Mesendoderm (in vitro differentiated cells): ENCODE results near the gene ZNF227.

Experiments
- DNase-seq: peaks from one replicate; pipeline ENCODE4 v3.0.0; 2013
- H2AK5ac ChIP-seq: 2 replicates; pipeline ENCODE4 v1.6.1; 2013; ENCODE audit warnings: low read length, inconsistent platforms
- H2BK120ac ChIP-seq: 2 replicates; pipeline ENCODE4 v1.6.1; 2013; ENCODE audit warnings: low read depth, mild to moderate bottlenecking, low read length, moderate library complexity, mixed read lengths
- H2BK15ac ChIP-seq: replicated peaks from 2 replicates; pipeline ENCODE4 v1.6.1; 2013; ENCODE audit warnings: low read depth, mild to moderate bottlenecking, moderate library complexity
- H2BK5ac ChIP-seq: 2 replicates; pipeline ENCODE4 v1.6.1; 2013; ENCODE audit warnings: low read length, inconsistent platforms
- H3K18ac ChIP-seq: 2 replicates; pipeline ENCODE4 v1.6.1; 2013; ENCODE audit warnings: mild to moderate bottlenecking, low read length, mixed read lengths
- H3K23ac ChIP-seq: one replicate; pipeline ENCODE4 v1.6.1; 2013; ENCODE audit warnings: low read length
- H3K27ac ChIP-seq: 2 replicates; pipeline ENCODE4 v1.5.1; 2013; ENCODE audit warnings: low read depth, mild to moderate bottlenecking, inconsistent platforms, low read length, moderate library complexity
- H3K27me3 ChIP-seq: 2 replicates; pipeline ENCODE4 v1.6.1; 2013; ENCODE audit warnings: low read length, control low read depth, mild to moderate bottlenecking, inconsistent platforms; ENCODE audit not compliant: insufficient read depth, poor library complexity
- H3K36me3 ChIP-seq: 2 replicates; pipeline ENCODE4 v1.6.1; 2013; ENCODE audit warnings: low read length, inconsistent platforms; ENCODE audit not compliant: control insufficient read depth, insufficient read depth
- H3K4ac ChIP-seq: one replicate; pipeline ENCODE4 v1.6.1; 2013; ENCODE audit warnings: low read depth, mild to moderate bottlenecking, low read length, moderate library complexity
- H3K4me1 ChIP-seq: 2 replicates; pipeline ENCODE4 v1.6.1; 2013; ENCODE audit warnings: low read depth, low read length, inconsistent platforms; ENCODE audit not compliant: control insufficient read depth
- H3K4me2 ChIP-seq: 2 replicates; pipeline ENCODE4 v1.6.1; 2013; ENCODE audit warnings: low read length
- H3K4me3 ChIP-seq: 2 replicates; pipeline ENCODE4 v1.5.1; 2013; ENCODE audit warnings: mild to moderate bottlenecking, low read length
- H3K56ac ChIP-seq: one replicate; pipeline ENCODE4 v1.6.1; 2013; ENCODE audit warnings: low read length
- H3K79me1 ChIP-seq: 2 replicates; pipeline ENCODE4 v1.6.1; 2013; ENCODE audit warnings: low read length, inconsistent platforms
- H3K79me2 ChIP-seq: 2 replicates; pipeline ENCODE4 v1.6.1; 2013; ENCODE audit warnings: mild to moderate bottlenecking, low read length; ENCODE audit not compliant: control insufficient read depth, insufficient read depth
- H3K9ac ChIP-seq: 2 replicates; pipeline ENCODE4 v1.6.1; 2013; ENCODE audit warnings: low read length, inconsistent platforms
- H4K5ac ChIP-seq: one replicate; pipeline ENCODE4 v1.6.1; 2013; ENCODE audit warnings: low read length
- H4K8ac ChIP-seq: one replicate; pipeline ENCODE4 v1.6.1; 2013; ENCODE audit warnings: low read depth, mild to moderate bottlenecking, control low read depth, low read length, moderate library complexity
- WGBS: extraction: QIAGEN DNeasy Blood & Tissue Kit; methylation state at CpG from one replicate; pipeline ENCODE4 v1.1.7; 2013; ENCODE audit warnings: low lambda C conversion rate, missing lambda C conversion rate; ENCODE audit not compliant: insufficient coverage; ENCODE audit errors: extremely low coverage; 5-methylcytosine and 5-hydroxymethylcytosine counted together

The ZNF227 gene

DNA sequence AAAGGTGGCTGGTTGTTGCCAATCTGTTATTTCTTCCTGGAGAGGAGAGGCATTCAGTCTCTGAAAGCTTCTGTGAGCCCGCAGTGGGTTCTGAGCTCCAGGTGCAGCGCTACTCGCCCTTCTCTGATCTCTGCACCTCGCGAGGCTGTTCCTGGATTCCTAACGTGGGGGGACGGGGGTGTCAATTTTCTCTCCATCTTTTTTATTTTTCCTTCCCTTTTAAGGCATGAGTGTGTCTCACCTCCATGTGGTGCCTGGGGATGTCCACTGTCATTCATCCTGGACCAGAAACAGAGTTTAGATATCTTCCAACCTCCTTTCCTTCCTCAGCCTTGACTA lies 48.0 kb downstream of the ZNF227 start:
- Histone ChIP-seq H4K5ac (no peak overlapping the region), H3K23ac (no peak overlapping the region), H3K4me3 (no peak overlapping the region), H4K8ac (no peak overlapping the region), H2BK15ac (no peak overlapping the region), H2BK120ac (no peak overlapping the region), H3K18ac (no peak overlapping the region), H3K56ac (peak overlapping the region; percentile 78), H2BK5ac (no peak overlapping the region), H3K9ac (peak overlapping the region; percentile 62), H3K4ac (no peak overlapping the region), H3K27ac (no peak overlapping the region), H3K79me1 (no peaks in the 10 kb centered on the region), H3K36me3 (no peaks in the 10 kb centered on the region), H3K4me1 (no peaks in the 10 kb centered on the region), H3K27me3 (no peaks in the 10 kb centered on the region), H3K79me2 (no peaks in the 10 kb centered on the region), H2AK5ac (no peak overlapping the region), H3K4me2 (peak overlapping the region; percentile 84)
- no CpG with 5 or more reads among the region's 7 CpGs for WGBS
- DNase-seq: peak; percentile 19

DNA sequence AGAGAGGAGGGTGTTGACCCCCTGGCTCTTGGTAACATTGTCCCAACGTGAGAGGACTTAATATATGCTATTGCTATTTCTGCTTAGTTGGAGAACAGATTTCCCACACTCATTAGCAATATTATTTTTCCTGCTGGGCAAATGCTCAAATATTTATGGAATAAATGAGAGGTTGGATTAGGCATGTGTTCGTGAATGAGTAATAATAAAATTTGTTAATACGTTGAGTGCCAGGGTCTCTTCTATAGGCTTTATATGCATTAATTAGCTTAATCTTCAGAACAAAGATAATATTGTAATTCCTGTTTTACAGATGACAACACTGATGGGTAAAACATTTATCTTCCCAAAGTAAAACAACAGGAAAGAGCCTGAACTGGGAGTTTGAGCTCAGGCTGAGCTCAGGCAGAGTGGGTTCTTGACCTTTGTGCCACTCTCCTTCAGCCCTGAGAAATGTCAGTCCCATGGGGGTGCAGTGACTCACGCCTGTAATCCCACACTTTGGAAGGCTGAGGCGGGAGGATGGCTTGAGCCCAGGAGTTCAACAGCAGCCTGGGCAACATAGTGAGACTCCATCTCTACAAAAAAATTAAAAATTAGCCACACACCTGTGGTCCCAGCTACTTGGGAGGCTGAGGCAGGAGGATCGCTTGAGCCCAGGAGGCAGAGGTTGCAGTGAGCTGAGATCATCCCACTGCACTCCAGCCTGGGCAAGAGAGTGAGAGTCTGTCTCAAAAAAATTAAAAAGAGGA lies 48.5 kb downstream of the ZNF227 start:
- no peak overlapping the region for H3K18ac ChIP-seq
- H3K56ac ChIP-seq: no peak overlapping the region
- H2BK15ac ChIP-seq: no peak overlapping the region
- H3K4ac ChIP-seq: no peak overlapping the region
- DNase-seq: no peak
- H2AK5ac ChIP-seq: no peak overlapping the region
- H2BK120ac ChIP-seq: no peak overlapping the region
- H3K4me1 ChIP-seq: no peaks in the 10 kb centered on the region
- no peak overlapping the region for H3K23ac ChIP-seq
- H3K27me3 ChIP-seq: no peaks in the 10 kb centered on the region
- no peak overlapping the region for H3K27ac ChIP-seq
- H3K36me3 ChIP-seq: no peaks in the 10 kb centered on the region
- H4K8ac ChIP-seq: no peak overlapping the region
- no peak overlapping the region for H3K9ac ChIP-seq
- no peaks in the 10 kb centered on the region for H3K79me1 ChIP-seq
- no peak overlapping the region for H2BK5ac ChIP-seq
- H3K4me2 ChIP-seq: peak overlapping the region; percentile 84
- 100% methylated on average over 2 of the region's 6 CpGs for WGBS
- no peaks in the 10 kb centered on the region for H3K79me2 ChIP-seq
- H3K4me3 ChIP-seq: no peak overlapping the region
- no peak overlapping the region for H4K5ac ChIP-seq

DNA sequence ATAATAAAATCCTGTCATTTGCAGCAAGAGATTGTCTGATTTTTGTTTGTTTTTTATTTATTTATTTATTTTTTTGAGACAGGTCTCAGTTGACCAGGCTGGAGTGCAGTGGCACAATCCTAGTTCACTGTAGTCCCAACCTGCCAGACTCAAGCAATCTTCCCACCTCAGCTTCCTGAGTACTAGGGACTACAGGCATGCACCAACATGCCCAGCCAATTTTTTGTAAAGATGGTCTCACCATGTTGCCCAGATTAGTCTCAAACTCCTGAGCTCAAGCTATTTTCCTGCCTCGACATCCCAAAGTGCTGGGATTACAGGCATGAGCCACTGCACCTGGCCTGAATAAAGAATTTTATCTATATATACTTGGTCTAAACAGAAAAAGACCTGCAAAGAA lies 65.0 kb downstream of the ZNF227 start:
- no peaks in the 10 kb centered on the region for H3K27me3 ChIP-seq
- no peaks in the 10 kb centered on the region for H3K79me1 ChIP-seq
- H3K18ac ChIP-seq: no peak overlapping the region
- no peak overlapping the region for H2BK120ac ChIP-seq
- no peak overlapping the region for H3K4me3 ChIP-seq
- H4K5ac ChIP-seq: no peak overlapping the region
- H3K36me3 ChIP-seq: no peaks in the 10 kb centered on the region
- no peak overlapping the region for H3K9ac ChIP-seq
- no peaks in the 10 kb centered on the region for H3K79me2 ChIP-seq
- no CpG with 5 or more reads among the region's 1 CpG for WGBS
- no peak overlapping the region for H3K23ac ChIP-seq
- H3K27ac ChIP-seq: no peak overlapping the region
- no peak overlapping the region for H4K8ac ChIP-seq
- H2BK5ac ChIP-seq: no peak overlapping the region
- no peak overlapping the region for H3K4ac ChIP-seq
- H3K56ac ChIP-seq: no peak overlapping the region
- H2AK5ac ChIP-seq: no peak overlapping the region
- H3K4me1 ChIP-seq: no peaks in the 10 kb centered on the region
- H3K4me2 ChIP-seq: no peak overlapping the region
- no peak for DNase-seq
- H2BK15ac ChIP-seq: no peak overlapping the region

DNA sequence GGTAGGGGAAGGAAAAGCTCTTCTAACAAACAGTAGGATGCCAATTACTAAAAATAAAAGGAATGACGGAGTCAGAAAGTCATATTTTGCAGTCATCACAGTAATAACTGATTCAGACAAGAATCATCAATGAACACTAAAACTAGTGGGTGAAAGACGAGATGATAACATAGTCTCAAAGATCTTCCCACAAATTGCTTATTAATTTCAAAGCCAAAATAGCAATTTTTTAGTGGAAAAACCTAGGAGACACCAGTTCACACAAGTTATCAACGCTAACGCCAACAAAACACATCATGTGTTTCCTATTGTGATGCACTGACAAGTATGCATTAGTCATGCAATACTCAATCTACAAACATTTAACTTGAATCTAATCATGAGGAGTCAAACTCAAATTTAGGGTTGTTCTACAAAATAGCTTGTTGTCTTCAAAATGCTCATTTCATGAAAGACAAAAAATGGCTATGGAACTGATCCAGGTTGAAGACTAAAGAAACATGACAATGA lies 65.9 kb downstream of the ZNF227 start:
- Histone ChIP-seq H3K36me3 (no peaks in the 10 kb centered on the region), H4K8ac (no peak overlapping the region), H3K27me3 (no peaks in the 10 kb centered on the region), H3K79me2 (no peaks in the 10 kb centered on the region), H2BK5ac (no peak overlapping the region), H2BK15ac (no peak overlapping the region), H3K23ac (no peak overlapping the region), H3K56ac (no peak overlapping the region), H2AK5ac (no peak overlapping the region), H3K18ac (no peak overlapping the region), H3K27ac (no peak overlapping the region), H3K79me1 (no peaks in the 10 kb centered on the region), H4K5ac (no peak overlapping the region), H3K4me2 (no peak overlapping the region), H2BK120ac (no peak overlapping the region), H3K9ac (no peak overlapping the region), H3K4me1 (no peaks in the 10 kb centered on the region), H3K4ac (no peak overlapping the region), H3K4me3 (no peak overlapping the region)
- WGBS: no CpG with 5 or more reads among the region's 4 CpGs
- DNase-seq: no peak

DNA sequence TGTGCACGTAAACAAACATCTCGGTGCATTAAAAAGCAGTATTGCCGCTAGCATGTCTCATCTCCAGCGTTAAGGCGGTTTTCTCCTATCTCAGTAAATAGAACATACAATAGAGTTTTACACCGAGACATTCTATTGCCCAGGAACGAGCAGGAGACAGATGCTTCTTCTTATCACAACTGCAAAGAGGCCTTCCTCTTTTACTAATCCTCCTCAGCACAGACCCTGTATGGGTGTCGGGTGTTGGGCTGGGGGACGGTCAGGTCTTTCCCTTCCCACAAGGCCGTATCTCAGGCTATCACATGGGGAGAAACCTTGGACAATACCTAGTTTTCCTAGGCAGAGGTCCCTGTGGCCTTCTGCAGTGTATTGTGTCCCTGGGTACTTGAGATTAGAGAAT lies 68.6 kb downstream of the ZNF227 start:
- H3K27me3 ChIP-seq: no peaks in the 10 kb centered on the region
- no peaks in the 10 kb centered on the region for H3K36me3 ChIP-seq
- H3K56ac ChIP-seq: no peak overlapping the region
- no peaks in the 10 kb centered on the region for H3K4me1 ChIP-seq
- H3K4me2 ChIP-seq: no peak overlapping the region
- no CpG with 5 or more reads among the region's 10 CpGs for WGBS
- no peak overlapping the region for H3K23ac ChIP-seq
- H2AK5ac ChIP-seq: no peak overlapping the region
- H3K4ac ChIP-seq: no peak overlapping the region
- H4K8ac ChIP-seq: no peak overlapping the region
- no peak for DNase-seq
- no peak overlapping the region for H3K18ac ChIP-seq
- no peak overlapping the region for H4K5ac ChIP-seq
- no peak overlapping the region for H3K9ac ChIP-seq
- no peak overlapping the region for H3K4me3 ChIP-seq
- H2BK5ac ChIP-seq: no peak overlapping the region
- H2BK15ac ChIP-seq: no peak overlapping the region
- H3K79me2 ChIP-seq: no peaks in the 10 kb centered on the region
- no peaks in the 10 kb centered on the region for H3K79me1 ChIP-seq
- H2BK120ac ChIP-seq: no peak overlapping the region
- H3K27ac ChIP-seq: no peak overlapping the region

DNA sequence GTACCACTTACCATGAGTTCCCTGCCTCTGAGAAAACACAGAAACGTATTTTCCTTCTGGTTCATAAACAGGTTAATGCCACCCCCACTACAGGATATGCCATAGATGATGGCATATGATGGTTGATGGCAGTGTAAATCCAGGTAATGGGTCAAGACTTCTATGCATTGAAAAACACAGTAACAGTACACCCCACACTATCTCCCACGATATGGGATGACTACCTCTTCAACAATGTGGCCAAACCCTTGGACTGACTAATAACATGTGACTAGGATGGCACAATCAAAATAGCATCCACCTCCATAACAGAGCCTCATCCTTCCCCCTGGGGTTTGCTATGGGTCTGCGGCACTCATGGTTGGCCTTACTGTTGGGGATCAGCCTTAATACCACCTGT lies 70.5 kb downstream of the ZNF227 start:
- no peaks in the 10 kb centered on the region for H3K79me1 ChIP-seq
- H2BK5ac ChIP-seq: no peak overlapping the region
- H3K18ac ChIP-seq: no peak overlapping the region
- no peak overlapping the region for H2BK15ac ChIP-seq
- no peaks in the 10 kb centered on the region for H3K79me2 ChIP-seq
- no peak overlapping the region for H3K23ac ChIP-seq
- peaks cover 2% of the 10 kb centered on the region for H3K36me3 ChIP-seq
- WGBS: no CpG with 5 or more reads among the region's 3 CpGs
- no peak overlapping the region for H3K27ac ChIP-seq
- H3K56ac ChIP-seq: no peak overlapping the region
- no peak overlapping the region for H2AK5ac ChIP-seq
- no peak overlapping the region for H4K5ac ChIP-seq
- no peak overlapping the region for H3K4ac ChIP-seq
- no peak for DNase-seq
- no peak overlapping the region for H3K9ac ChIP-seq
- H2BK120ac ChIP-seq: no peak overlapping the region
- H3K27me3 ChIP-seq: no peaks in the 10 kb centered on the region
- H3K4me1 ChIP-seq: no peaks in the 10 kb centered on the region
- H4K8ac ChIP-seq: no peak overlapping the region
- H3K4me3 ChIP-seq: no peak overlapping the region
- H3K4me2 ChIP-seq: no peak overlapping the region
